Uterus (tissue), 2 donors: ENCODE data around the gene OTOS.

Experiments
- POLR2A ChIP-seq, 2 donors: fragments of 450-650 bp; IDR thresholded peaks; one replicate each; pipeline ENCODE4 v1.6.1; 2016; ENCODE audit warnings: antibody characterized with exemption in 2 of 2, mild to moderate bottlenecking in 1 of 2, moderate library complexity in 1 of 2
- TF ChIP-seq, protein P1 (sequence below), 4 experiments: fragments of 200-600 bp in 2 of 4; fragments of 450-650 bp in 2 of 4; sonication (generic) in 2 of 4; IDR thresholded peaks; one replicate each; pipeline ENCODE4 v1.5.1; 2016 to 2019; ENCODE audit warnings: antibody characterized with exemption in 4 of 4, mild to moderate bottlenecking in 2 of 4, moderate library complexity in 1 of 4

DNA sequence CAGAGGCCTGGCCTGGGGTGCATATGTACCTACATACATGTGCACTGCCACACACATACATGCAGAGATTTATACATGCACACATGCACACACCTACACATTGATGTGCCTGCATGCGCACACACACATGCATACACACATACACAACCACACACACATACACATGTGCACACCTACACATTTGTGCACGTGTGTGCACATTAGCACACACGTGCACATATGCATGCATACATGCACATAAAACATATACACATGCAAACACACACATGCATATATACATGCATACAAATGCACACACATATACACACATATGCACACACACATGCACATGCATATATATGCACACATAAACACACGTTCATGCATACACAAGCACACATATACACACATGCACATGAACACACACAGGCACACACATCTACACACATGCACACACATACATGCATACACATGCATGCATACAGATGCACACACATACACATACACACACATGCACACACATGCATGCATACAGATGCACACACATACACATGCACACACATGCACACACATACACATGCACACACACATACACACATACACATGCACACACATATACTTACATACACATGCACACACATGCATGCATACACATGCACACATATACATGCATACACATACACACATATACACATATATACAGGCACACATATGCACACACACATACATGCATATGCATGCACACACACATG lies 23.6 kb upstream of the OTOS start:
- no peak for TF ChIP-seq POLR2A (IDR thresholded peaks at IDR 0.05)
- TF ChIP-seq, protein P1, sequence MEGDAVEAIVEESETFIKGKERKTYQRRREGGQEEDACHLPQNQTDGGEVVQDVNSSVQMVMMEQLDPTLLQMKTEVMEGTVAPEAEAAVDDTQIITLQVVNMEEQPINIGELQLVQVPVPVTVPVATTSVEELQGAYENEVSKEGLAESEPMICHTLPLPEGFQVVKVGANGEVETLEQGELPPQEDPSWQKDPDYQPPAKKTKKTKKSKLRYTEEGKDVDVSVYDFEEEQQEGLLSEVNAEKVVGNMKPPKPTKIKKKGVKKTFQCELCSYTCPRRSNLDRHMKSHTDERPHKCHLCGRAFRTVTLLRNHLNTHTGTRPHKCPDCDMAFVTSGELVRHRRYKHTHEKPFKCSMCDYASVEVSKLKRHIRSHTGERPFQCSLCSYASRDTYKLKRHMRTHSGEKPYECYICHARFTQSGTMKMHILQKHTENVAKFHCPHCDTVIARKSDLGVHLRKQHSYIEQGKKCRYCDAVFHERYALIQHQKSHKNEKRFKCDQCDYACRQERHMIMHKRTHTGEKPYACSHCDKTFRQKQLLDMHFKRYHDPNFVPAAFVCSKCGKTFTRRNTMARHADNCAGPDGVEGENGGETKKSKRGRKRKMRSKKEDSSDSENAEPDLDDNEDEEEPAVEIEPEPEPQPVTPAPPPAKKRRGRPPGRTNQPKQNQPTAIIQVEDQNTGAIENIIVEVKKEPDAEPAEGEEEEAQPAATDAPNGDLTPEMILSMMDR (IDR thresholded peaks at IDR 0.05) = no peak
